Endothelial cell of umbilical vein (primary cell): Measurements from ENCODE around the gene ICA1L. TPM values are rescaled to one million over a fixed set of nuclear protein-coding genes. Genes with fewer than 3 reads are reported as not detected.

Experiments used
- BruUV-seq: library from RNA; stranded (reverse); fragments of 400-500 nt; replicated peaks from 2 replicates; lab custom pipeline; 2021; lab: Mats Ljungman, UMichigan
- CTCF ChIA-PET: fragments of 300-600, 350-600 bp; sonication (Branson Sonifier 250); formaldehyde crosslinking; loops from one replicate; lab custom pipeline; 2021; ENCODE audit warnings: antibody characterized with exemption, inconsistent platforms; lab: Charles Lee
- POLR2A ChIA-PET: fragments of 300-600, 350-600 bp; sonication (Branson Sonifier 250); formaldehyde crosslinking; loops from one replicate; lab custom pipeline; 2021; ENCODE audit warnings: antibody characterized with exemption, inconsistent platforms; lab: Charles Lee
- DNase-seq: peaks from one replicate; pipeline ENCODE4 v3.0.0-alpha.2; 2011; ENCODE audit warnings: low read depth, low spot score
- FAIRE-seq: peaks from 2 replicates; lab custom pipeline; 2011; peaks lifted over from hg19 to GRCh38; lab: Jason Lieb, UNC
- H2AFZ ChIP-seq: 2 replicates; pipeline ENCODE4 v1.6.0; 2012; ENCODE audit warnings: low read depth, low read length, control low read depth, inconsistent platforms
- H3K27ac ChIP-seq: 2 replicates; pipeline ENCODE4 v1.5.1; 2011; ENCODE audit warnings: low read depth, mild to moderate bottlenecking, control low read depth, low read length, moderate library complexity; ENCODE audit not compliant: insufficient read depth
- H3K27me3 ChIP-seq, 2 experiments: 2 replicates each; pipeline versions ENCODE4 v1.6.0 to v1.6.1; 2011; ENCODE audit warnings: low read length in 2 of 2, mixed read lengths in 1 of 2; ENCODE audit not compliant: control insufficient read depth in 2 of 2, insufficient read depth in 2 of 2
- H3K36me3 ChIP-seq, 2 experiments: 2 replicates in 1 of 2; 3 replicates in 1 of 2; pipeline ENCODE4 v1.5.1; 2011; ENCODE audit warnings: low read length in 2 of 2, mild to moderate bottlenecking in 1 of 2, moderate library complexity in 1 of 2; ENCODE audit not compliant: control insufficient read depth in 2 of 2, insufficient read depth in 2 of 2; ENCODE audit errors: extremely low read depth in 1 of 2
- H3K4me1 ChIP-seq: 3 replicates; pipeline ENCODE4 v1.5.1; 2011; ENCODE audit warnings: mild to moderate bottlenecking, low read length; ENCODE audit not compliant: control insufficient read depth, insufficient read depth; ENCODE audit errors: extremely low read depth
- H3K4me2 ChIP-seq: 2 replicates; pipeline ENCODE4 v1.6.1; 2011; ENCODE audit warnings: low read length, control low read depth, mixed read lengths; ENCODE audit not compliant: insufficient read depth
- H3K4me3 ChIP-seq, 3 experiments: fragments of 200-600 bp in 1 of 3; sonication (generic), shearing (Covaris generic) in 1 of 3; replicated peaks in 1 of 3; 2 replicates each; pipeline ENCODE4 v1.5.1; 2011 to 2016; ENCODE audit warnings: control low read depth in 3 of 3, low read length in 3 of 3, mild to moderate bottlenecking in 2 of 3, inconsistent platforms in 1 of 3, low read depth in 1 of 3, moderate library complexity in 1 of 3; ENCODE audit not compliant: insufficient read depth in 1 of 3
- H3K79me2 ChIP-seq: 2 replicates; pipeline ENCODE4 v1.6.0; 2012; ENCODE audit warnings: low read length, inconsistent platforms; ENCODE audit not compliant: control insufficient read depth, insufficient read depth
- H3K9ac ChIP-seq: replicated peaks from 2 replicates; pipeline ENCODE3; 2011; ENCODE audit warnings: low read length, control low read depth; ENCODE audit not compliant: insufficient read depth; ENCODE audit errors: extremely low read depth
- H3K9me1 ChIP-seq: replicated peaks from 3 replicates; pipeline ENCODE4 v1.6.0; 2011; ENCODE audit warnings: mild to moderate bottlenecking, low read length; ENCODE audit not compliant: control insufficient read depth, insufficient read depth; ENCODE audit errors: extremely low read depth
- H3K9me3 ChIP-seq: replicated peaks from 2 replicates; pipeline ENCODE4 v1.5.1; 2012; ENCODE audit warnings: low read length, inconsistent platforms; ENCODE audit not compliant: control insufficient read depth, insufficient read depth
- H4K20me1 ChIP-seq: replicated peaks from 2 replicates; pipeline ENCODE3; 2011; ENCODE audit warnings: mild to moderate bottlenecking, low read length; ENCODE audit not compliant: control insufficient read depth, insufficient read depth; ENCODE audit errors: extremely low read depth
- EZH2 ChIP-seq: IDR thresholded peaks from 2 replicates; pipeline ENCODE4 v1.6.1; 2012; ENCODE audit warnings: borderline replicate concordance, low read depth, mild to moderate bottlenecking, moderate library complexity, low read length, inconsistent platforms; ENCODE audit not compliant: severe bottlenecking
- FOS ChIP-seq: IDR thresholded peaks from 2 replicates; pipeline ENCODE4 v1.6.1; 2011; ENCODE audit warnings: mild to moderate bottlenecking, low read length, moderate library complexity, borderline replicate concordance; ENCODE audit not compliant: insufficient read depth
- GATA2 ChIP-seq: IDR thresholded peaks from 2 replicates; pipeline ENCODE4 v1.7.0; 2011; ENCODE audit warnings: low read depth, mild to moderate bottlenecking, moderate library complexity, mixed read lengths, low read length; ENCODE audit not compliant: insufficient read length, insufficient read depth
- JUN ChIP-seq: IDR thresholded peaks from 2 replicates; pipeline ENCODE4 v1.6.1; 2011; ENCODE audit warnings: borderline replicate concordance, low read depth; ENCODE audit not compliant: insufficient read length, insufficient read depth
- MYC ChIP-seq: IDR thresholded peaks from one replicate; pipeline ENCODE4 v1.6.1; 2011; ENCODE audit warnings: mild to moderate bottlenecking, low read depth, low read length
- POLR2A ChIP-seq: IDR thresholded peaks from 2 replicates; pipeline ENCODE4 v1.6.1; 2012; ENCODE audit warnings: low read depth, mild to moderate bottlenecking, control low read depth, low read length
- POLR2AphosphoS5 ChIP-seq: IDR thresholded peaks from 2 replicates; pipeline ENCODE4 v1.6.1; 2012; ENCODE audit warnings: low read depth, mild to moderate bottlenecking, control low read depth, low read length, moderate library complexity; ENCODE audit not compliant: insufficient read depth
- dilution Hi-C: fragments of 300-500 bp; cut with MboI; formaldehyde crosslinking; loops from one replicate; pipeline ENCODE4 v1.15.0; 2019; ENCODE audit warnings: low sequenced_read_pairs; ENCODE audit not compliant: extremely low pct_ligation_motif_present
- intact Hi-C: fragments of 100-400 bp; cut with micrococcal nuclease; formaldehyde crosslinking; loops from one replicate; pipeline ENCODE4 v1.10.0; 2022
- polyA plus RNA-seq, 4 experiments: library from polyadenylated mRNA; depleted of rRNA in 3 of 4; stranded (reverse) in 3 of 4; unstranded in 1 of 4; fragments of >200 nt; gene quantifications; 2 replicates each; pipeline versions ENCODE4 v1.2.1 to v1.2.3, GENCODE V29; 2011 to 2012; ENCODE audit warnings: missing spikeins in 1 of 4
- total RNA-seq: library from RNA; stranded (reverse); gene quantifications from 2 replicates; pipeline ENCODE4 v1.2.3, GENCODE V29; 2021
- TF ChIP-seq, protein P1 (sequence below): IDR thresholded peaks from 2 replicates; pipeline ENCODE4 v1.6.1; 2011; ENCODE audit not compliant: insufficient read depth, insufficient read length
- TF ChIP-seq, protein P2 (sequence below), 2 donors: IDR thresholded peaks; 1 replicate in 1 of 2; 2 replicates in 1 of 2; pipeline ENCODE4 v1.5.1; 2011; ENCODE audit warnings: low read length in 2 of 2, mild to moderate bottlenecking in 2 of 2, moderate library complexity in 2 of 2, control low read depth in 1 of 2, inconsistent platforms in 1 of 2, low read depth in 1 of 2; ENCODE audit not compliant: insufficient read depth in 1 of 2; ENCODE audit errors: extremely low read depth in 1 of 2

ICA1L gene
- total and polyA plus RNA-seq, 2 donors (not counting 3 experiments of a cell fraction or from before 2014, with no cell fraction given): 1.6 to 3.7 TPM

DNA sequence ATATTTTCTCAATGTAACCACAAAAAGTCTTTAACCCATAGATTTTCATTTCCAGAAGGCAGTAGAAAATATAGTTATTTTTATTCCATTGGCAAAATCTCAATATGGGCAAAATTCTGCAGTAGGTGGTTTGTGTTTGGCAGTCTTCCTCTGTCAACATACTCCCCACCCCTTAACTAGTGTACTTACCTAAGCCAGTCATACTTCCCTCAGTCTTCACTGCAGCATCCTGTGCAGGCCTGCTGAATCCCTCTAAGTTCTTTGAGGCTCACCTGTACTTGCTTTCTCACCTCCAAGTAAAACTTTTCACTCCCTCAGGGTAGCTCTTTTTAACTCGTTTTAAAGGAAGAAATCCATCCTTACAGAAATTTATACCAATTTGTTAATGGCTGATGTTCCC, 47.3 kb upstream of the ICA1L start:
- Histone ChIP-seq H3K36me3 (no peaks in the 10 kb centered on the region), H3K9me3 (no peaks in the 10 kb centered on the region), H2AFZ (no peak overlapping the region), H4K20me1 (no peaks in the 10 kb centered on the region), H3K4me2 (no peak overlapping the region), H3K9me1 (no peaks in the 10 kb centered on the region), H3K9ac (no peak overlapping the region), H3K27me3 (no peaks in the 10 kb centered on the region), H3K79me2 (no peaks in the 10 kb centered on the region), H3K27ac (no peak overlapping the region), H3K4me3 (no peak overlapping the region), H3K4me1 (no peaks in the 10 kb centered on the region)
- ChIA-PET CTCF (interaction anchor here (1.0 to 2.1 kb wide), 4 partner anchors 15 to 45 kb away, joined by 3 to 6 read pairs (median 4); no protein-coding TSS in a partner anchor), POLR2A (no interaction called here)
- DNase-seq: no peak
- dilution Hi-C loops: no loop called here
- TF ChIP-seq, protein P1, sequence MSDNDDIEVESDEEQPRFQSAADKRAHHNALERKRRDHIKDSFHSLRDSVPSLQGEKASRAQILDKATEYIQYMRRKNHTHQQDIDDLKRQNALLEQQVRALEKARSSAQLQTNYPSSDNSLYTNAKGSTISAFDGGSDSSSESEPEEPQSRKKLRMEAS: no peak
- TF ChIP-seq MYC (no peak), JUN (no peak), EZH2 (no peak), GATA2 (no peak), POLR2AphosphoS5 (no peak), POLR2A (no peak), FOS (no peak)
- TF ChIP-seq, protein P2, sequence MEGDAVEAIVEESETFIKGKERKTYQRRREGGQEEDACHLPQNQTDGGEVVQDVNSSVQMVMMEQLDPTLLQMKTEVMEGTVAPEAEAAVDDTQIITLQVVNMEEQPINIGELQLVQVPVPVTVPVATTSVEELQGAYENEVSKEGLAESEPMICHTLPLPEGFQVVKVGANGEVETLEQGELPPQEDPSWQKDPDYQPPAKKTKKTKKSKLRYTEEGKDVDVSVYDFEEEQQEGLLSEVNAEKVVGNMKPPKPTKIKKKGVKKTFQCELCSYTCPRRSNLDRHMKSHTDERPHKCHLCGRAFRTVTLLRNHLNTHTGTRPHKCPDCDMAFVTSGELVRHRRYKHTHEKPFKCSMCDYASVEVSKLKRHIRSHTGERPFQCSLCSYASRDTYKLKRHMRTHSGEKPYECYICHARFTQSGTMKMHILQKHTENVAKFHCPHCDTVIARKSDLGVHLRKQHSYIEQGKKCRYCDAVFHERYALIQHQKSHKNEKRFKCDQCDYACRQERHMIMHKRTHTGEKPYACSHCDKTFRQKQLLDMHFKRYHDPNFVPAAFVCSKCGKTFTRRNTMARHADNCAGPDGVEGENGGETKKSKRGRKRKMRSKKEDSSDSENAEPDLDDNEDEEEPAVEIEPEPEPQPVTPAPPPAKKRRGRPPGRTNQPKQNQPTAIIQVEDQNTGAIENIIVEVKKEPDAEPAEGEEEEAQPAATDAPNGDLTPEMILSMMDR (IDR thresholded peaks at IDR 0.05; ENCODE audit: extremely low read depth in 1 of 2, insufficient read depth in 1 of 2, low read depth in 1 of 2, low read length in 2 of 2): no peak
- no TSS peak for BruUV-seq
- intact Hi-C loops: loop anchor here (10.0 kb wide), 2 partner anchors 186 to 536 kb away; no protein-coding TSS in a partner anchor
- no peak for FAIRE-seq
